Measurements from ENCODE around the gene GMNN.
"Not testable (repeated sequence)": the region's sequence is repeated elsewhere in the genome, so short reads cannot be mapped to it uniquely, and the experiment has no call there.

DNA sequence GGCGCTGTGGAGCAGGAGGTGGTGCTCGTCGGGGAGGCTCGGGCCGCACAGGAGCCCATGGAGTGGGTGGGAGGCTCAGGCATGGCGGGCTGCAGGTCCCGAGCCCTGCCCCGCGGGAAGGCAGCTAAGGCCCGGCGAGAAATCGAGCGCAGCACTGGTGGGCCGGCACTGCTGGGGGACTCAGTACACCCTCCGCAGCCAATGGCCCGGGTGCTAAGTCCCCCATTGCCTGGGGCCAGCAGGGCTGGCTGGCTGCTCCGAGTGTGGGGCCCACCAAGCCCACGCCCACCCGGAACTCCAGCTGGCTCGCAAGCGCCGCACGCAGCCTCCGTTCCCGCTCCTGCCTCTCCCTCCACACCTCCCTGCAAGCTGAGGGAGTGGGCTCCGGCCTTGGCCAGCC is 8.8 kb upstream of the GMNN start:
- not testable (repeated sequence) for TF ChIP-seq POLR2AphosphoS5 (IDR thresholded peaks at IDR 0.05; ENCODE audit: borderline replicate concordance, low read depth, low read length); EZH2 (IDR thresholded peaks at IDR 0.05)

Measured in SK-N-MC (cell line).